GF-D8 (cell line): ENCODE data around the gene STAT6.

Experiments used
- DNase-seq: peaks from one replicate; lab custom pipeline; 2025; lab: John Stamatoyannopoulos, UW

STAT6 gene, protein sequence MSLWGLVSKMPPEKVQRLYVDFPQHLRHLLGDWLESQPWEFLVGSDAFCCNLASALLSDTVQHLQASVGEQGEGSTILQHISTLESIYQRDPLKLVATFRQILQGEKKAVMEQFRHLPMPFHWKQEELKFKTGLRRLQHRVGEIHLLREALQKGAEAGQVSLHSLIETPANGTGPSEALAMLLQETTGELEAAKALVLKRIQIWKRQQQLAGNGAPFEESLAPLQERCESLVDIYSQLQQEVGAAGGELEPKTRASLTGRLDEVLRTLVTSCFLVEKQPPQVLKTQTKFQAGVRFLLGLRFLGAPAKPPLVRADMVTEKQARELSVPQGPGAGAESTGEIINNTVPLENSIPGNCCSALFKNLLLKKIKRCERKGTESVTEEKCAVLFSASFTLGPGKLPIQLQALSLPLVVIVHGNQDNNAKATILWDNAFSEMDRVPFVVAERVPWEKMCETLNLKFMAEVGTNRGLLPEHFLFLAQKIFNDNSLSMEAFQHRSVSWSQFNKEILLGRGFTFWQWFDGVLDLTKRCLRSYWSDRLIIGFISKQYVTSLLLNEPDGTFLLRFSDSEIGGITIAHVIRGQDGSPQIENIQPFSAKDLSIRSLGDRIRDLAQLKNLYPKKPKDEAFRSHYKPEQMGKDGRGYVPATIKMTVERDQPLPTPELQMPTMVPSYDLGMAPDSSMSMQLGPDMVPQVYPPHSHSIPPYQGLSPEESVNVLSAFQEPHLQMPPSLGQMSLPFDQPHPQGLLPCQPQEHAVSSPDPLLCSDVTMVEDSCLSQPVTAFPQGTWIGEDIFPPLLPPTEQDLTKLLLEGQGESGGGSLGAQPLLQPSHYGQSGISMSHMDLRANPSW

GRCh38 chr12:57111031-57111734 lies at the start of gene STAT6:
TSS of gene STAT6 (minus strand) at chr12:57111362. CDS start at chr12:57108278, 3,084 bp downstream.
- peak; percentile 88 for DNase-seq

DNA sequence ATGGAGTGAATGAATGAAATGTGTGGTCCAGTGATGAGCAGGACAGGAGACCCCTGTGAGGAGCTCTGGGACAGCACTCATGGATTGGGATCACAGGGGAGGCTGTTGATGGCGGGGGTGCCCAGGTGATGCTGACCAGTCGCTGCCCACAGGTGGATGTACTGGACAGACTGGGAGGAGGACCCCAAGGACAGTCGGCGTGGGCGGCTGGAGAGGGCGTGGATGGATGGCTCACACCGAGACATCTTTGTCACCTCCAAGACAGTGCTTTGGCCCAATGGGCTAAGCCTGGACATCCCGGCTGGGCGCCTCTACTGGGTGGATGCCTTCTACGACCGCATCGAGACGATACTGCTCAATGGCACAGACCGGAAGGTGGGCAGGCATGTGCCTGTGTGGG lies 49.6 kb upstream of the STAT6 start:
- DNase-seq: no peak

GRCh38 chr12:57160040-57160439 lies 48.9 kb upstream of the STAT6 start:
- no peak for DNase-seq

DNA sequence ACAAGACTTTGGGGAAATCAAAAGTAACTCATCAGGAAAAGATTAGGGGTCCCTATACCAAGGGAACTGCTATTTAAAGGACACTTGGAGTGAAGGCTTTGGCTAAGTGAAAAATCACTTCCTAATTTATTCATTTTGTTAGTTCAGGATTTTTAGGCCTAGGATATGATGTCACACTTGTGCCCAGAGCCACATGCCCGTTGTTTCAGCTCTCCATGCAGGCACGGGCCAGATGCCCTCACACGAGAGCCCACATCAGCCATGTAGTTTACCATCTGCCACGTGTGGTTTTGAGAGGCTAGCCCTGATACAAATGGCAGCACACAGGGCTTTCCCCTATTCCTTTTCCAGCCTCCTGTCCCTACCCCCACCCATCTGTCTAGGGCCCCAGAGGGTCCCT lies 48.1 kb upstream of the STAT6 start:
- DNase-seq: no peak

DNA sequence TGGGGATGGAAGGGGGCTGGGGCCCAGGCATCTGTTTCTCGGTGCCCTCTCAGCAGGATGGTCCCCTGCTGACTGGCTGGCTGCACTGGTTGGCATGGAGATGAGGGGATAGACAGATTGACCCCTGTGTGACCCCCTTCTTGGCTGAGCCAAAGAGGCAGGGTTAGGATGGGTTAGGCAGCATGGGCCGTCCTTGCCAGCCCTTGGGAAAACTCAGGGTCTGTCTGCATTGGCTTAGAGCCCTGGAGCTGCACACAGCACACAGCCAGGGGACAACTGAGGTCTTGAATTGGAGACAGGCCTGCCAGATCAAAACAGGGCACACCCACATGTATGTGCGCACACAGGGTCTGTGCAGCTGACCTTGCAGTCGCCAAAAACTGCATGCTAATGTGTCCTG lies 47.5 kb upstream of the STAT6 start:
- DNase-seq: no peak

DNA sequence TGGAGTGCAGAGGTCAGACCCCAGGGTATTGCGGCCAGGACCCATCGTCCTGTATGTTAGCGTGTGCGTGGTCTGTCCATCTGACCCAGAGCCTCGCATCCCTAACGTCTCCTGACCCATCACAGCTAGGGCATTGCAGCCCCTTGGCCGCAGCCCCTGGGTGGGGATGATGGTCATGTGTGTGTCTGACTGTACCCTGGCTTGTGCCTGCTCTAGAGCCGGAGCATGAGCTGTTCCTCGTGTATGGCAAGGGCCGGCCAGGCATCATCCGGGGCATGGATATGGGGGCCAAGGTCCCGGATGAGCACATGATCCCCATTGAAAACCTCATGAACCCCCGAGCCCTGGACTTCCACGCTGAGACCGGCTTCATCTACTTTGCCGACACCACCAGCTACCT lies 47.0 kb upstream of the STAT6 start:
- no peak for DNase-seq

GRCh38 chr12:57157588-57158173 lies 46.5 kb upstream of the STAT6 start:
- no peak for DNase-seq

- no peak for DNase-seq
These were observed 45.7 kb upstream of the STAT6 start for GRCh38 chr12:57156701-57157403.

- no peak for DNase-seq
These were observed 43.8 kb upstream of the STAT6 start for GRCh38 chr12:57154804-57155434.

DNA sequence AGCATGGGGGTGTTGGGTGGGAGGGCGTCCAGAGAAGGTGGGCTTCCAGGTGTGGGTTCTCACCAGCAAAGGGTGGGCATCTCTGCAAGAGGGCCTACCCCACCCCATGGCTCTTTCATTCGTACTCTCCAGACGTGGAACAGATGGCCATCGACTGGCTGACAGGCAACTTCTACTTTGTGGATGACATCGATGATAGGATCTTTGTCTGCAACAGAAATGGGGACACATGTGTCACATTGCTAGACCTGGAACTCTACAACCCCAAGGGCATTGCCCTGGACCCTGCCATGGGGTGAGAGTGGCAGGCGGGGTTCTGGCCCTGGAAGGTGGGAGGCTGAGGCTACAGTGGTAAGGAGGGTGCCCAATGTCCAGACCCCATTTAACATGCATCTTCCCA lies 42.9 kb upstream of the STAT6 start:
- DNase-seq: no peak

DNA sequence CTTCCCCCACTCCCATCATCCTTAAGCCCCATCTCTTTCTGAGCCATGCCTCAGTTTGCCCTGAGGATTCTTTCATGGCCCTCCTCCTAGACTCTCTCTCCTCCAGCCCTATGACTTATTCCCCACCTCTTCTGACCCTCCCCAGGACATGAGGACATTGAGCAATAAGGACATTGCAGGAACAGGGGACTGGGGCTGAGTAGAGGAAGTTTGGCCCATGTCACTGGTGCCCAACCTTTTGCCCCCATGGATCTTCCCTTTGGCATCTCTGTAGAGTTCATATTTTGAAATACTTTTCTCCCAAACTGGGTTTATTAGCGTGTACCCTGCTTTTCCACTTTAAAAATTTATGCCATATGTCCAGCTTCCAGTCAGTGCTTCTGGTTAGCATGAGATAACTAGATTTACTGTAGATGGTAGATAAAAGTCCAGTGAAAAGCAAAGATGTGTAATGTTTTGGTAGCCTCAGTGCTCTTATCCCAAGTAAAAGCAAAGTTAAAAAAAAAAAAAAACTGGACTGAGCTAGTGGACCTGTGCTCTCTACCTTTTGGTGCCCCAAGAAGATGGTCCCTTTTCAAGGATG lies 42.3 kb upstream of the STAT6 start:
- no peak for DNase-seq

DNA sequence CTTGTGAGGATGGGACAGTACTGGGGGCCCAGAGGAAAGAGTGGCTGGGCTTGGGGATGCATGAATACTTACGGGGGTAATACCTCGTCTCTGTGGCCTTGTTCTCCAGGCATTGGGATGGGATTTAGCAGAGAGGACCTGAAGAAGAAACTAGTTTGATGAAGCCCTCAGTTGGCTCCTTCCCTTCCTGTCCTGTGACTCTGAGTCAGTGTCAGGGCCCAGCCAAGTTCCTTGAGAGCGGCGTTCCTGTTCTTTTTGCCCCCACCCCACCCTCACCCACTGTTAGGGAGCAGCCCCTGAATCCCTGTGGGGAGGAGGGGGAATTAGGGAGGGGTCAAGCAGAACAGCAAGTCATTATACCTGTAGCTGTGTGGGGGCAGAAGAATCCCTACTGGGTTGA lies 41.5 kb upstream of the STAT6 start:
- DNase-seq: no peak

- DNase-seq: no peak
These were observed 40.8 kb upstream of the STAT6 start for GRCh38 chr12:57151741-57152630.

DNA sequence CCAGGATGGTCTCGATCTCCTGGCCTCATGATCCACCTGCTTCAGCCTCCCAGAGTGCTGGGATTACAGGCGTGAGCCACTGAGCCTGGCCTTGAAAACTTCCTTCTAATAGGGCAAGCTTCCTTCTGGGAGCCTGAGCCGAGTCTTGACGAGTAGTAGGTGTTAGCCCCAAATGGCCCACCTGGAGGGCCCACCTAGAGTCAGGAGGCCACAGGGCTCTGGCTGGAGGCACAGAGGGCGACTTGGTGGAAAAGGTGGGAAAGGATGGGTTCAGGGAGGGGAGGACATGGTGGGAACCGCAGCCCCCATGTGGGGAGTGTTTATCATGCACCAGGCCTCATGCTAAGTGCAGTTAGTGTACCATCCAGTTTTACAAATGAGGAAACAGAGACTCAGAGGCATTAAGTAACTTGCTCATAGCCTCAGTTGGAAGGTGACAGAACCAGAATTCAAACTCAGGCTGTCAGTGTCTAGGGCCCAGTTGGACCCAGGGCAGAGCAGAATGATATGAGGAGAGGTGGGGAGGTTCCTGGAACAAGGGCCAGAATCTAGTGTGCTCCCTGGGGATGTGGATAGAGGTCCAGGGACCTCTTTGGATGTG lies 39.3 kb upstream of the STAT6 start:
- DNase-seq: no peak

GRCh38 chr12:57149245-57149900 lies 38.2 kb upstream of the STAT6 start:
- no peak for DNase-seq

- no peak for DNase-seq
These were observed 37.5 kb upstream of the STAT6 start for GRCh38 chr12:57148469-57149244.

- DNase-seq: no peak
These were observed 36.1 kb upstream of the STAT6 start, which contains the start of gene LRP1-AS for GRCh38 chr12:57146961-57147944. TSS of gene LRP1-AS (minus strand) at chr12:57147619.
